Ishikawa (cell line): ENCODE results near the gene ARID1B.

Experiments used
- CEBPB ChIP-seq: IDR thresholded peaks from 2 replicates; pipeline ENCODE4 v1.6.1; 2012
- EGR1 ChIP-seq: IDR thresholded peaks from 2 replicates; pipeline ENCODE4 v1.6.1; 2012
- EP300 ChIP-seq: IDR thresholded peaks from 2 replicates; pipeline ENCODE4 v1.6.1; 2012; ENCODE audit warnings: borderline replicate concordance
- FOXM1 ChIP-seq: IDR thresholded peaks from 2 replicates; pipeline ENCODE4 v1.6.1; 2012; ENCODE audit warnings: low read depth, borderline replicate concordance
- RAD21 ChIP-seq: IDR thresholded peaks from 2 replicates; pipeline ENCODE4 v1.6.1; 2012; ENCODE audit warnings: low read depth
- TAF1 ChIP-seq: IDR thresholded peaks from 2 replicates; pipeline ENCODE4 v1.6.1; 2012; ENCODE audit warnings: low read depth, mild to moderate bottlenecking
- TEAD4 ChIP-seq: IDR thresholded peaks from 2 replicates; pipeline ENCODE4 v1.6.1; 2012
- TF ChIP-seq, protein P1 (sequence below): IDR thresholded peaks from 2 replicates; pipeline ENCODE4 v1.6.1; 2012

DNA sequence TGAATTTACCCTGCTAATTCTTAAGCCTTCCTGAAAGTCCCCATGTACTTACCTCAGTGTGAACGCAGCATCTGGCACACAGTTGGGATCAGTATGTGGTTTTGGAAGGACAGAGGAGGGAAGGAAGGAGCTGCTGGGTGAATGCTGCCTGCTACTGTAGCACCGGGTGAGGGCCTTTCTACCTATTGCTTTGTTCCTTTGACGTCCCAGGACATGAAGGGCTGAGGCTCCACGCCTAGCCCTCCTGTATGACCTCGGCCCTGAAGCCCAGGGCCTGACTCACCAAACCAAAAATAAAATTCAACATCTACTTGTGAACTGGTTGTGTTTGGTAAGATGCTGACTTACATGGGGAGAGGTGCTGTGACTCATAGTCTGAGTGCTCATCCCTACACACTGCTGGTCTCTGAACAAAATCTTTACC, 51.1 kb downstream of the ARID1B start:
- TF ChIP-seq, protein P1, sequence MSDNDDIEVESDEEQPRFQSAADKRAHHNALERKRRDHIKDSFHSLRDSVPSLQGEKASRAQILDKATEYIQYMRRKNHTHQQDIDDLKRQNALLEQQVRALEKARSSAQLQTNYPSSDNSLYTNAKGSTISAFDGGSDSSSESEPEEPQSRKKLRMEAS = no peak
- TF ChIP-seq EP300 (no peak), TAF1 (no peak), EGR1 (no peak), TEAD4 (no peak), FOXM1 (no peak), RAD21 (no peak), CEBPB (no peak)
